ENCODE data around the gene GPR32. TPM values are rescaled to one million over a fixed set of nuclear protein-coding genes. Genes with fewer than 3 reads are reported as not detected.

The GPR32 gene
- total RNA-seq, 1 experiment from 2014 or later = not detected

DNA sequence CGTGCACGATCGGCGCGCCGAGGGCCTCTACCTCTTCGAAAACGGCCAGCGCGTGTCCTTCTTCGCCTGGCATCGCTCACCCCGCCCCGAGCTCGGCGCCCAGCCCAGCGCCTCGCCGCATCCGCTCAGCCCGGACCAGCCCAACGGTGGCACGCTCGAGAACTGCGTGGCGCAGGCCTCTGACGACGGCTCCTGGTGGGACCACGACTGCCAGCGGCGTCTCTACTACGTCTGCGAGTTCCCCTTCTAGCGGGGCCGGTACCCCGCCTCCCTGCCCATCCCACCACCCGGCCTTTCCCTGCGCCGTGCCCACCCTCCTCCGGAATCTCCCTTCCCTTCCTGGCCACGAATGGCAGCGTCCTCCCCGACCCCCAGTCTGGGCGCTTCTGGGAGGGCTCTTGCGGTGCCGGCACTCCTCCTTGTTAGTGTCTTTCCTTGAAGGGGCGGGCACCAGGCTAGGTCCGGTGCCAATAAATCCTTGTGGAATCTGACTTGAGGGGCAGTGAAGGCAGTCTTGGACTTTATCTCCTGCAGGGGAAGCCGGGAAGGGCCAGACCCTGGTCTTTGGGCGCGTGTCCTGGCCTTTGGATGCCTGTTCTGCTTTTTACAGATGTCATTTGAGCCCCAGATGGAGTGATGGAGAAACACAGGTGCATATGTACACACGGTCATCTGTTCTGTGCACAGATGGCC is 44.9 kb upstream of the GPR32 start (continued):
- TF ChIP-seq AR (CRISPR knock-in tag; IDR thresholded peaks at IDR 0.05) (no peak), CTCF (IDR thresholded peaks at IDR 0.05) (no peak), ZNF317 (CRISPR knock-in tag; IDR thresholded peaks at IDR 0.05; ENCODE audit: borderline replicate concordance, low read depth) (peak; percentile 56; the same call in 1 of the 2 replicates), EMX1 (CRISPR knock-in tag; IDR thresholded peaks at IDR 0.05) (no peak), USF2 (CRISPR knock-in tag; IDR thresholded peaks at IDR 0.05) (no peak), ZBTB43 (CRISPR knock-in tag; IDR thresholded peaks at IDR 0.05) (peak; percentile 20; the same call in 1 of the 2 replicates), IRF1 (CRISPR knock-in tag; IDR thresholded peaks at IDR 0.05) (0 out of 2 replicates have a peak, but pooled peaks have one; percentile 56), TCF7 (CRISPR knock-in tag; IDR thresholded peaks at IDR 0.05; ENCODE audit: low read depth) (peak; percentile 77; the same call in 1 of the 2 replicates), NR2C2 (CRISPR knock-in tag; IDR thresholded peaks at IDR 0.05) (no peak), TP53 (CRISPR knock-in tag; IDR thresholded peaks at IDR 0.05) (no peak), USF1 (CRISPR knock-in tag; IDR thresholded peaks at IDR 0.05) (no peak), HMGXB4 (CRISPR knock-in tag; IDR thresholded peaks at IDR 0.05) (peak; percentile 76; the same call in 1 of the 2 replicates), CREM (CRISPR knock-in tag; IDR thresholded peaks at IDR 0.05) (0 out of 2 replicates have a peak, but pooled peaks have one; percentile 63), CDX4 (CRISPR knock-in tag; IDR thresholded peaks at IDR 0.05; ENCODE audit: borderline replicate concordance) (no peak), NFATC4 (CRISPR knock-in tag; IDR thresholded peaks at IDR 0.05) (no peak)
- TF ChIP-seq, protein P1, sequence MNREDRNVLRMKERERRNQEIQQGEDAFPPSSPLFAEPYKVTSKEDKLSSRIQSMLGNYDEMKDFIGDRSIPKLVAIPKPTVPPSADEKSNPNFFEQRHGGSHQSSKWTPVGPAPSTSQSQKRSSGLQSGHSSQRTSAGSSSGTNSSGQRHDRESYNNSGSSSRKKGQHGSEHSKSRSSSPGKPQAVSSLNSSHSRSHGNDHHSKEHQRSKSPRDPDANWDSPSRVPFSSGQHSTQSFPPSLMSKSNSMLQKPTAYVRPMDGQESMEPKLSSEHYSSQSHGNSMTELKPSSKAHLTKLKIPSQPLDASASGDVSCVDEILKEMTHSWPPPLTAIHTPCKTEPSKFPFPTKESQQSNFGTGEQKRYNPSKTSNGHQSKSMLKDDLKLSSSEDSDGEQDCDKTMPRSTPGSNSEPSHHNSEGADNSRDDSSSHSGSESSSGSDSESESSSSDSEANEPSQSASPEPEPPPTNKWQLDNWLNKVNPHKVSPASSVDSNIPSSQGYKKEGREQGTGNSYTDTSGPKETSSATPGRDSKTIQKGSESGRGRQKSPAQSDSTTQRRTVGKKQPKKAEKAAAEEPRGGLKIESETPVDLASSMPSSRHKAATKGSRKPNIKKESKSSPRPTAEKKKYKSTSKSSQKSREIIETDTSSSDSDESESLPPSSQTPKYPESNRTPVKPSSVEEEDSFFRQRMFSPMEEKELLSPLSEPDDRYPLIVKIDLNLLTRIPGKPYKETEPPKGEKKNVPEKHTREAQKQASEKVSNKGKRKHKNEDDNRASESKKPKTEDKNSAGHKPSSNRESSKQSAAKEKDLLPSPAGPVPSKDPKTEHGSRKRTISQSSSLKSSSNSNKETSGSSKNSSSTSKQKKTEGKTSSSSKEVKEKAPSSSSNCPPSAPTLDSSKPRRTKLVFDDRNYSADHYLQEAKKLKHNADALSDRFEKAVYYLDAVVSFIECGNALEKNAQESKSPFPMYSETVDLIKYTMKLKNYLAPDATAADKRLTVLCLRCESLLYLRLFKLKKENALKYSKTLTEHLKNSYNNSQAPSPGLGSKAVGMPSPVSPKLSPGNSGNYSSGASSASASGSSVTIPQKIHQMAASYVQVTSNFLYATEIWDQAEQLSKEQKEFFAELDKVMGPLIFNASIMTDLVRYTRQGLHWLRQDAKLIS (CRISPR knock-in tag; IDR thresholded peaks at IDR 0.05; ENCODE audit: borderline replicate concordance) = no peak
- TF ChIP-seq, protein P2, sequence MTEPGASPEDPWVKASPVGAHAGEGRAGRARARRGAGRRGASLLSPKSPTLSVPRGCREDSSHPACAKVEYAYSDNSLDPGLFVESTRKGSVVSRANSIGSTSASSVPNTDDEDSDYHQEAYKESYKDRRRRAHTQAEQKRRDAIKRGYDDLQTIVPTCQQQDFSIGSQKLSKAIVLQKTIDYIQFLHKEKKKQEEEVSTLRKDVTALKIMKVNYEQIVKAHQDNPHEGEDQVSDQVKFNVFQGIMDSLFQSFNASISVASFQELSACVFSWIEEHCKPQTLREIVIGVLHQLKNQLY (CRISPR knock-in tag; IDR thresholded peaks at IDR 0.05) = no peak
